Raji (cell line): ENCODE data around the gene MPHOSPH8.
A peak's percentile ranks its signal among the peaks of the same experiment; 100 is the strongest.

ENCODE experiments used
- POLR2A ChIP-seq: IDR thresholded peaks from 2 replicates; pipeline ENCODE4 v1.6.1; 2011; ENCODE audit warnings: low read depth, low read length, control low read depth; ENCODE audit not compliant: insufficient read depth

MPHOSPH8 gene

DNA sequence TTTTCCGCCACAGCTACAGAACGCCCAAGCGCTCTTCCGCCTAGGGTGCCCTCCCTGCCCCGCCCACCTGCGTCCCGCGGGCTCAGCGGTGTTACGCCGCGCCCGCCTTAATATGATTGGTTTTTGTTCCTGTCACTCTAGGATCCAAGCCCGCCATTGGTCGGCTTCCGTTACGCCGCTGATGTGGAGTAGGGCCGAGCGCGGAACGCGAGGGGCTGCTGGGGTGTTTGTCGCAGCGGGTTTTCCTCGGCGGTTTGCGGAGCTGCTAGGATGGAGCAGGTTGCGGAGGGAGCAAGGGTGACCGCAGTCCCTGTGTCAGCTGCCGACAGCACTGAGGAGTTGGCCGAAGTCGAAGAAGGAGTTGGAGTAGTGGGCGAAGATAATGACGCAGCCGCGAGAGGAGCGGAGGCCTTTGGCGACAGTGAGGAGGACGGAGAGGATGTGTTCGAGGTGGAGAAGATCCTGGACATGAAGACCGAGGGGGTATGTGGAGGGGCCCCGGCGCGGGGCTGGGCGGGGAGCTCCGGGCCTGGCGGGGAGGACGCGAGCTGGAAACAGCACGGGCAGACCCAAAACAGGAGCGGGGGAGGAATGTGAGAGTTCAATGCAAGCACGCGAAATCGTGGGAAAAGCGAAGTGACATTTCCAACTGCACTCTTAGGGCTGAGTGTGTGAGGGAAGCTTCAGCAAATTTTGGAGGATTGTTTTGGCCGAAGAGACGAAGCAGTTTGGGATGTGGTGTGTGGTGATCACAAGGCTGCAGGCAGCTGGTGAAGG lies at the start of gene MPHOSPH8:
Gene MPHOSPH8 (plus strand): TSS at position 181 of the 777 bp plus-strand sequence. CDS start 90 bp downstream, at position 271.
- peak; percentile 73 for TF ChIP-seq POLR2A

- TF ChIP-seq POLR2A = no peak
These were observed 46.4 kb upstream of the MPHOSPH8 start for GRCh38 chr13:19586904-19587634.

GRCh38 chr13:19587635-19588300 lies 45.7 kb upstream of the MPHOSPH8 start:
- no peak for TF ChIP-seq POLR2A

DNA sequence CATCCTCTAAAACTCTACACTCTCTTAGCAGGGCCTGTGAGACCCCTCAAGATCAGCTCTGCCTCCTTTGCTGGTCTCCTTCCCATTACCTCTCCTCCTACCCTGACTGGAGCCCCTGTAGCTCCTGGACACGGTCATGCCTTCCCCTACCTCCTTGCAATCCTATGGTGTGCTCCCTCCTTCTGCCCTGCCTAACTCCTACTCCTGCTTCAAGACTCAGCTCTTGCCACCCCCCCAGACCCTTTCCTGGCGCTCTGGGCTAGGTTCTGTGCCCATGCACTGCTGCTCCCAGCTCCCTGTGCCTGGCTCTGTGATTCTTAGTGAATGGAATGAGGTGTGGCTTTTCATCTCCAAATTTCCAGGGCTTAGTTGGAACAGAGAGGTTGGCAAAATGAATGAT lies 44.1 kb upstream of the MPHOSPH8 start:
- no peak for TF ChIP-seq POLR2A

- TF ChIP-seq POLR2A = no peak
These were observed 43.0 kb upstream of the MPHOSPH8 start for GRCh38 chr13:19590423-19590822.

DNA sequence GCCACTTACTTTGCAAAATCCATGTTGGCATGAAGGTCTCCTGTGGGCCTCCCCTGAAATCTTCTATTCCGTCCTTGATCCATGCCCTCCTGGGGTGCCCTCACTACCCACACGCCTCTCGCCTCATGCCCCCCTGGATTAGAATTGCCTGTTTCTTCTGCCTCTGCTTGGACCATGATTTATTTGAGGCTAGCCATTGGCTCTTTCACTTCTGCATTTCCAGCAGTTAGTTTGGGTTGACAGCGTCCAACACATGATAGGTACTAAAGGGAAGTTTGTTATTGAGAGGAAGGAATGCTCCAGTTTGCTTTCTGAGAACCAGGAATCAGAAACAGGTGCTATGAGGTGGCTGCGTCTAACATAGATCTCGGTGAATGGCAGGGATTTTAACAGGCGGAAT lies 41.6 kb upstream of the MPHOSPH8 start:
- no peak for TF ChIP-seq POLR2A

DNA sequence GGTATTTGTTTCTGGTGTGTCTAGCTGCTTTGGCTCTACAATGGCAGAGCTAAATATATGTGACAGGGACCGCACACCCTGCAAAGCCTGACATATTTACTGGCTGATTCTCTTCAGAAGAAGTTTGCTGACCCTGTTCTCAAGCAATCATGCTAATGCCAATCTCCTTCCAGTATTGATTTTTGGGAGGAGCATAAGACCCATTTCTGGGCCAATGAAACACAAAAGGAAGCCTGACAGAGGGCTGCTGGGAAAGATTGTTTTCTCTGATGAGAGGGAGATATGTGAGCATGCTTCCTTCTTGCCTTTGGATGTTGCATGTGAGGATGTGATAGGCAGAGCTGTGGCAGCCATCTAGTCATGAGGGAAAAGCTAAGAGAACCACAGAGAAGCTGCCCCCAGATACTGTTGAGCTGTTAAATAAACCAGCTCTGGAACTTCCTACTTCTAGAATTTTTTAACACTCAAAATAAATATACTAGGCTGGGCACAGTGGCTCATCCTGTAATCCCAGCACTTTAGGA lies 40.7 kb upstream of the MPHOSPH8 start:
- no peak for TF ChIP-seq POLR2A

DNA sequence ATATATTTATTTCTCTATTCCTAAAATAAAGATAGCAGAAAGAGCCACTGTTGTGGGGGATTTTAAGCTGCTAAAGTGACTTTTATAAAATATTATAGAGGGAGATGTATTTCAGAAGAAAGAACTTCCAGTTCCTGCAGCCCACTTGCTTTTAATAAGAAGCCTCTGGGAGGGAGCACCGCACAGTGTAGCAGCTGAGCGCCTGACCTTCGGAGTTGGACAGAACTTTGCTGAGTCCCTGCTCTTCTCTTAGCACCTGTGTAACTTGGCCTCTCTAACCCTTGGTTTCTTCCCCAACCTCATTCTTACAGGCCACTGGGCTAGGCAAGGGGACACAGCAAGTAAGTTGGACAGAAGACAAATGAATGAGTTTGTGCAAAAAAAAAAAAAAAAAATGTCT lies 37.4 kb upstream of the MPHOSPH8 start:
- TF ChIP-seq POLR2A = no peak

GRCh38 chr13:19596960-19597361 lies 36.5 kb upstream of the MPHOSPH8 start:
- TF ChIP-seq POLR2A = no peak

- TF ChIP-seq POLR2A = no peak
These were observed 35.9 kb upstream of the MPHOSPH8 start for GRCh38 chr13:19597523-19597922.

- TF ChIP-seq POLR2A = no peak
These were observed 31.4 kb upstream of the MPHOSPH8 start for GRCh38 chr13:19601749-19602725.

DNA sequence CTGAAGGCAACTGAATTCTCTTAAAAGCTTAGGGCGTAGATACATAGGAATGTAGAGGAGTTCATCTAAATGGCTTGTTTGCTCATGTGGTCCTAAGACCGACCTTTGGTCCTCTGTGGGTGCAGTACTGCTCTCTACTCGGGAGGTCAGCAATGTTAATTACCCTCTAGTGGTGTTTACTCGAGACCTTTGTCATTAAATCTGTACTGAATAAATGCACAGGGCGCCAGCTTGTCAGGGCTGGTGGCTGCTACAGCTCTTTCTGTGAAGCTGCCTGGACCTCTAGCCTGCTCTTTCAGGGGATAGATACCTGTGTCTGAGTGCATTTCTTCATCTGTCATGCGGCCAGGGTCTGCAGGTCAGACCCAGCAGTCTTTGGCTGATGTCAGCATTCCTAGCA lies 29.2 kb upstream of the MPHOSPH8 start:
- no peak for TF ChIP-seq POLR2A

GRCh38 chr13:19605161-19605955 lies 28.1 kb upstream of the MPHOSPH8 start:
- no peak for TF ChIP-seq POLR2A

GRCh38 chr13:19606152-19606551 lies 27.3 kb upstream of the MPHOSPH8 start:
- no peak for TF ChIP-seq POLR2A
